Measurements from ENCODE around the gene NHEJ1.

DNA sequence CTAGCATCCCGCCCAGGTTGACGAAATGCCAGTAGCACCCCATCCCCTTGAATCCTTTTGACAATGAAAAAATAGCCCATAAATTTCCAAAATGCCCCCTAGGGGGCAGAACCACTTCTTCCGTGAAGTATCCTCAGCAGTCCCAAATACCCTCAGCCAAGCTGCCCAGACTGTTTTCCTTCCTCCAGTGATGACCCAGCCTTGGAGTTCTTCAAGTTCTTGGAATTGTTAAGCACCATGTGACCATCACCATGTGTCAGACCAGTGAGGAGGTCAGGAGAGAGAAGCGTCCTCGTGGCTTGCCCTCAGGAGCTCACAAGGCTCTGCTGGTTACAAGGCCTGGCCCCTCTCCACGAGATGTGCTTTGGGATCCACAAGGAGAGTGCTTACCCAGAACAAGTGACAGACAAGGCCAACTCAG is 10.6 kb upstream of the NHEJ1 start:
- TF ChIP-seq, protein P1, sequence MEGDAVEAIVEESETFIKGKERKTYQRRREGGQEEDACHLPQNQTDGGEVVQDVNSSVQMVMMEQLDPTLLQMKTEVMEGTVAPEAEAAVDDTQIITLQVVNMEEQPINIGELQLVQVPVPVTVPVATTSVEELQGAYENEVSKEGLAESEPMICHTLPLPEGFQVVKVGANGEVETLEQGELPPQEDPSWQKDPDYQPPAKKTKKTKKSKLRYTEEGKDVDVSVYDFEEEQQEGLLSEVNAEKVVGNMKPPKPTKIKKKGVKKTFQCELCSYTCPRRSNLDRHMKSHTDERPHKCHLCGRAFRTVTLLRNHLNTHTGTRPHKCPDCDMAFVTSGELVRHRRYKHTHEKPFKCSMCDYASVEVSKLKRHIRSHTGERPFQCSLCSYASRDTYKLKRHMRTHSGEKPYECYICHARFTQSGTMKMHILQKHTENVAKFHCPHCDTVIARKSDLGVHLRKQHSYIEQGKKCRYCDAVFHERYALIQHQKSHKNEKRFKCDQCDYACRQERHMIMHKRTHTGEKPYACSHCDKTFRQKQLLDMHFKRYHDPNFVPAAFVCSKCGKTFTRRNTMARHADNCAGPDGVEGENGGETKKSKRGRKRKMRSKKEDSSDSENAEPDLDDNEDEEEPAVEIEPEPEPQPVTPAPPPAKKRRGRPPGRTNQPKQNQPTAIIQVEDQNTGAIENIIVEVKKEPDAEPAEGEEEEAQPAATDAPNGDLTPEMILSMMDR (IDR thresholded peaks at IDR 0.05): peak; percentile 52 to 66 (median 60)
- no peak for TF ChIP-seq POLR2A (IDR thresholded peaks at IDR 0.05)
